ENCODE measurements around the gene GRAP2. TPM values are rescaled to one million over a fixed set of nuclear protein-coding genes. Genes with fewer than 3 reads are reported as not detected.

The GRAP2 gene
- total RNA-seq, 1 experiment from 2014 or later: not detected

DNA sequence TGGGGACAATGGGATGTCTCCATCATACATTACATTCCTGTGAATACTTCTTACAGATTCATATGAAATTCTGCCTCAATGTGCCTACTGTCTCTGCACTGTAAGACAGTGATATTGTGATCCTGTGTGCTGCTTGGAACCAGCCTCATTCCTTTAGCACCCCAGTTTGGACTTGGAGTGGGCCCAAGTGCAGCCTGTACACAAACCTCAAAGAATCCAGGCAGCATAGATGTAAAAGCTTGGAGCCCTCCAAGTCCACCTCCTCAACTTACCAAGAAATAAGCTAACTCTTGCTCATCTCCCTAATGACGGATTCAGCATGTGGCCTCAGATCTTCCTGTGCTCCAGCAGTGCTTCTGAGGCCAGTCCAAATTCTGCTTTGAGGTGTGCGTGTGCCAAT lies 24.4 kb downstream of the GRAP2 start:
- DNase-seq (ENCODE audit: low spot score): no peak

DNA sequence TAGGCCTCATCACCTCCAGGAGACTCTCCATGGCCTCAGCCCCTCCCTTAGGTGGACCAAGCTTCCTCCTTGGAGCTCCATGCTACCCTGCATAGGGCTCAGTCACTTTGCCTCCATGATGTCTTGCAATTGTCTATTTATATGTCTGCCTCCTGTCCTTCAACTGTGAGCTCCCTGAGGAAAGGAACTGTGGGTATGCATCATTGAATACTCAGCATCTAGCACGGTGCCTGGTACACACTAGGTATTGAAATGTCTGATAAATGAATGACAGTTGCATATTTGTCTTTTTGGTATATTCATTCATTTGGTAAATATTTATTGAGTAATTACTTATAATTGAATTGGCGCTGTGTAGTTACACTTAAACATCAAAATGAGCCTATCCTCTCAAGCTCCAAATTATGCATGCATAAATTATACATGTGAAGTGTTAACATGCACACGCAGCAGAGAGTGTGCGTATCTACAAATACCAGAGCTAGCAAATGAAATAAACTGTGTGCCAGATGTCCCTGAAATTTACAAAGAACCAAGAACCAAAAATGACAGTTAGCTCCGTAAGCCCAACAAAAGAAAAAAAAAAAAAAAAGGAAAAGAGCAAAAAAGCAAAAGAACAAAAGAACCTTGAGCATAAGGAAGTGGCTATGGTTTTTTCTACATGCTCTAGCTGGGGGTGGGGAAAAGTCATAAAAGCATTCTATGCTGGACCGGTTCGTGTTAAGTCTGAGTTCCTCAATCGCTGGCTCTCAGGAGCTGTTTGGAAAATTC lies 25.2 kb downstream of the GRAP2 start:
- no peak for DNase-seq (ENCODE audit: low spot score)

DNA sequence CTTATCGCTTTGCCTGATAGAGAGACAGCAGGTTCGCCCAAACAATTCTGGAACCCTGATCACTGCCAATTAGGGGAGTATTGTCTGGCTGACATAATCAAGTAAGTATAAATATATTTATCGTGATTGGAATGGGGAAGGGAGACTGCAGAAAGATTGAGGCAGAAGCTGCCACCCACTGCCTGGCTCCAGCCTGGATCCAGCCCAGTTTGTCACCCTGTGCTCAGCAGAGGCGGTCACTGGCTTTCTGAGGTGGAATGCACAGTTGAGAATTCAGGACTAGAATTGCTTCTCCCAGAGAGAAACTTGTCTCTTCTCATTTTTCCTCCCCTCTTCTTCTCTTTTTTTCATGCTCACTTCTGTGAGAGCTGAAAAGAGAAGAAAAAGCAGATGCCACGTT lies 25.9 kb downstream of the GRAP2 start:
- DNase-seq (ENCODE audit: low spot score): no peak

DNA sequence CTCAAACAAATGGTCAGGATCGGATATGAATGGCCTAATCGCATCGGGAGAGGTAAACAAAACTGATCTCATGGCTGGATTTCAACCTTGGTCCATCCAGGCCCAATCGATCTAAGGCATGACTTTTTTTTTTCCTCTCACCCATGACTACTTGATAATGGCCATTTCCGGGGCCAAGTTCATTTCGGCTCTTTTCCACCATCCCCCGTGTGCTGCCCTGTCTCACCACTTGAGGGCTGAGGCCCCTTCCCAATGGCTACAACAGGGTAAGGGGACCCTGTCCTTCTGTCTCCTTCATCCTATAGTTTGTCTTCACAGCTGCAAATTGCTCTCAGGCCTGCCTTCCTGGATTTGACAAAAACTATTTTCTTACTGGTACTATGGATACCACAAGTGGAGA lies 26.7 kb downstream of the GRAP2 start:
- DNase-seq (ENCODE audit: low spot score): no peak

DNA sequence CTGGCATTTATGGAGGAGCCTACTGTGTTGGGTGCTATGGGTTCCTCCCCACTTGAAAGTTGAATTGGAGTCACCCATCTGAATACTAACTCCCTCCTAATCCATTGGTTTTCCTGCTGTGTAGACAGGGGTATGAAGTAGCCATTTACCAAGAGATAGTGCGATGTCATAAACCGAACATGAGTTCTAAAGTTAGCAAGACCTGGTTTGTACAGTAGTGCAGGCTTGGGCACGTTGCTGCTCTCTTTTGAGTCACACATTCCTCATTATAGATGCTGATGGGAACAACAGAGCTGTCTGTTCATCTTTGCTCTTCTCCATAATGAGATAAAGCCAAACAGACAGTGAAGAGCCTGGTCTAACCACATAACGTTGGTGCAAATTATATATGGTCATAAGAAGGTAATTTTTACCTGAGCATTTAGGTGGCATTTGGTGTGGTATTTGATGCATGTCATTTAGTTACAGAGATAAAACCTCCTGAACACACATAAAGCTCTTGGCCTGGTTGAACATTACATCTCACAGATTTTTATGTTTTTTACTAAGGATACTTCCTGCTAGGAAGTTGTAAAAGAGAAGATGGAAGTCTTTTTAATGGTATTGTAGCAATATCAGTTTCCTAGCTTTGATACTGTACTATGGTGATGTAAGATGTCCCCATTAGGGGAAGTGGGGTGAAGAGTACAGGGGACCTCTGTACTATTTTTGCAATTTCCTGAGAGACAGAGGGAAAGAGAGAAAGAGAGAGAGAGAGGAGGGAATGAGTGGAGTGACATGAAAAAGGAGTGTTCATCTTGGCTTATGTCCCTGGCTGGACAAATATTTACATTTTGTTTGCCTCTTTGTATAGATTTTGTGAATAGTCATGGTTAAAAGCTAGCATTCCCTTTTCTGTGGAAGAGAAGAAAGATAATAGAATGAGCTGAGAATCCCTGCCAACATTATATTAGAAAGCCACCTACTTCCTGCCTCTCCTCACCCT lies 27.9 kb downstream of the GRAP2 start:
- DNase-seq (ENCODE audit: low spot score): no peak

DNA sequence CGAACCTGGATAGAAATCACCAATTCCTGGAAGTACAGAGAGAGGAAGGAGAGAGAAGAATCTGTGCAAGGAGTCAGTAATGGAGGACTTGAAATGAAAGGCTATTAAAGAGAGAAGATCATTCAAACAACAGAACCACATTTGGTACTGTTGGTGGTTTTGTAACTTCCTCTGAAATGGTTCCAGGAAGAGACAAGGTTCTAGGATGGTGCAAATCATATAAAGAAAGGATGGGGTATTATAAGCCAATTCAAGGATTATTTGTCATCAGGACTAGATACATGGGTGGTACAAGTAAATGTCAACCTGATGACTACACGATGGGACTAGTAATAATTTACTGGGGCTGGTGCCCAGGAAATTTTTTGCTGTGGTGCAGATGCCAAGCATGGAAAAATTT lies 30.4 kb downstream of the GRAP2 start:
- DNase-seq (ENCODE audit: low spot score): no peak

DNA sequence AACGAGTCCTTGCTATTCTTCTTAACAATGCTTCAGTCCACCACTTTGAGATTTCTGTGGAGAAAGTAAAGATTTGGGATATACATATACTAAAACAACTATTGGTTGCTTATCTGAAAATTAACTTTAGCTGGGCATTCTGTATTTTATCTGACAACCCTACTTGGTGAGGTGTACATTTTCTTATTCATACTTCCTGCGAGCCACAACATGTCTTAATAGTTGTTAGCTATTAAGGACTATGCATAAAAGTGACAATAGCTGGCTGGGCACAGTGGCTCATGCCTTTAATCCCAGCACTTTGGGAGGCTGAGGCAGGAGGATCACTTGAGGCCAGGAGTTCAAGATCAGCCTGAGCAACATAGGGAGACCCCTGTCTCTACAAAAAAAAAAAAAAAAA lies 31.3 kb downstream of the GRAP2 start:
- no peak for DNase-seq (ENCODE audit: low spot score)

DNA sequence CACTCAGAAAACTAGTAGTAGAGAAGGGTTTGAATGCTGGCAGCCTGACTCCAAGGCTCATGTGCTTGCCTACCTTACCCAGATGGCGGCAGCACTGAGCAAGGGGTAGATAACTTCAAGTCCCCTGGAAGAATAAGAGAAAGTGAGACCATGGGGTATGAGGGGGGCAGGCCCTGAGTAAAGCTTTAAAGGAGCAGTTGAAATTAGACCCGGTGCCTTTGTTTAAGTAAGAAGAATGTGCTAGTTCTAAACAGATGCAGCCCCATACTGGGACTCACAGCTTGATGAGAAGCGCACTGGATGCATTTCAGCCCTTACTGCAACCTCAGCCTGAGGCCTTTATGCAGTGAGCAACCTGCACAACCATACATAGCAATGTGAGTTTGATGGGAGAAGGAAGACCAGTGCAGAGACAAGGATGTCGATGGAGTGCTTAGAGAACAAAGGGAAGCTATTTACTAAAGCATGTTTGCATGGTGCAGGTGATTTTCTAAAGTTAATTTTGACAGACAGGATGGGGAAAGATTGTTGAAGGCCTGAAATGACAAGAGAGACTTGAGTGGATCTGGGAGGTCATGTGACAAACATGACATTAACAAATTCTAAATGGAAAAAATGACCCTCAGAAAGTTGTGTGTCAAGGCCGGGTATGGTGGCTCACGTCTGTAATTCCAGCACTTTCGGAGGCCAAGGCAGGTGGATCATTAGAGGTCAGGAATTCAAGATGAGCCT lies 32.2 kb downstream of the GRAP2 start:
- DNase-seq (ENCODE audit: low spot score): no peak

DNA sequence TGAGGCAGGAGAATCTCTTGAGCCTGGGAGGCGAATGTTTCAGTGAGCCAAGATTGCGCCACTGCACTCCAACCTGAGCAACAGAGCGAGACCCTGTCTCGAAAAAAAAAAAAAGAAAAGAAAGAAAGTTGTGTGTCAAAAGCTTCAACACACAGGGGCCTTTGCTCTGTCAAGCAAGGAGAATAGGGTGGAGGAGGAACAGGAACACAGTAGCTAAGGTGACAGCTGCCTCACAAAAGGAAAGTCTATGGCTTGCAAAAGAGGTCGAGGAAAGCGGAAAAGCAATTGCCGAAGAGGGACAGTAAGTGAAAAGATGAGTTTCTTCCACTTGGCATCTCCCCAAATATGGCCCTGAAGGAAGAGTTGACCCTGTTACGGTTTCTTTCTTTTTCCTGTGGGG lies 32.9 kb downstream of the GRAP2 start:
- DNase-seq (ENCODE audit: low spot score): no peak

DNA sequence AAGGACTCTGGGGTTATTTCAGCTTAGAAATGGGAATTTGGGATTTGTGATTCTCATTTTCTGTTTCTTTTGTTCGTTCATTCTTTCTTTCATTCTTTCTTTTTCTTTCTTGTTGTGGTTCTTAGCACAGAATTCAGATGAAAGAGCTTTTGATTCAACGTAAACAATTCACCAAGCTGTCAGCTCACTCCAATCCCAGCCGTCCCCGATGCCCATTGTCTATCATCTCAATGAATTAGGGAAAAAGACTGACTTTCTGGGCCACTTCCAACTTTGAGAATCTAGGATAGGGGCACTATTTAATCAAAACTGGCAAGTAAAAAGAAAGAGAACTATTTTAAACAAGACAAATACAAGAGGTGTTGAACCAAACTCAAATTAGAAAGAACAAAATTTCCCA lies 34.2 kb downstream of the GRAP2 start:
- no peak for DNase-seq (ENCODE audit: low spot score)

DNA sequence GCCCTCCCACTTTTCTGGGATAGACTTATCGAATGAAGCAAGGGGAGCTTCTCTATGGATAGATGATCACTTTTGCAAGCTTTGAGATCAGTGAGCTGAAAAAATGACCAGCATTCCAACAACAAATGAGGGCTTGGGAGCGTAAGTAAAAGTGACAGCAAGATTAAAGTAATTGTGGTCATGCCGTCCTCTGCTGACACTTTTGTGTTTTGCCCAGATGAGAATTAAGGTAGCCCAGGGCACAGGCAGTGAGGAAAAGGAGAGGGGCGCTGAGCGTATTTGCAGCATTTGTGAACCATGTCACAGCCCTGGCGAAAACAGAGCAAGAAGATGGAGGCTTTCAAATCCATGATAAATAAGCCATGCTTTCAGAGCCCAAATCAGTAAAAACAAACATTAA lies 34.7 kb downstream of the GRAP2 start:
- DNase-seq (ENCODE audit: low spot score): no peak

DNA sequence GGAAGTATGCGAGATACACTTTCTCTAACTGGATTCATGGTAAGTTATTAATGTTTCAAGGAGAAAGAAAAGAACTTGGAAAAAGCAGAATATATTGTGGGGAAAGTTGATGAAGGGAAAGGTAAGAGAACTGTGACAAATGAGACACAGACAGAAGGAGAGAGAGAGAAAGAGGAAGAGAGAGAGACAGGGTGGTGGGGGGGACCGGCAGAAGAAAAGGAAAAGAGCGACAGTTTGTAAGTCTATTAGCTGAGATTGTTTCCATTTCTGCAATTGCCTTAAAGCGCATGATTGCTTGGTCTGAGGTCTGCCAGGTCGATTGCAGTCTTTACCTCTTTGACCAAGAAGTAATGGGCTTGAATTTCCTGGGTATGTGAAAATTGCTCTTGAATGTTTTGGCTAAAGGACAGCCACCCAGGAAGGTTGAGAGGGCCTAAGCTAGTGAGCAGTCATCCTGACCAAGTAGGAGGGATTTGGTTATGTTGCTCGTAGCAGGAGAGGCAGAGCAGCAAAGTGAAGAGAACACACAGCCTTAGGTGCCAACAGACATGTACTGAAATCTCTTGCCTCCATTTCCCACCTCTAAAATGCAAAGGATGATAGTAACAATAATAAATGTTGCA lies 35.8 kb downstream of the GRAP2 start:
- no peak for DNase-seq (ENCODE audit: low spot score)

DNA sequence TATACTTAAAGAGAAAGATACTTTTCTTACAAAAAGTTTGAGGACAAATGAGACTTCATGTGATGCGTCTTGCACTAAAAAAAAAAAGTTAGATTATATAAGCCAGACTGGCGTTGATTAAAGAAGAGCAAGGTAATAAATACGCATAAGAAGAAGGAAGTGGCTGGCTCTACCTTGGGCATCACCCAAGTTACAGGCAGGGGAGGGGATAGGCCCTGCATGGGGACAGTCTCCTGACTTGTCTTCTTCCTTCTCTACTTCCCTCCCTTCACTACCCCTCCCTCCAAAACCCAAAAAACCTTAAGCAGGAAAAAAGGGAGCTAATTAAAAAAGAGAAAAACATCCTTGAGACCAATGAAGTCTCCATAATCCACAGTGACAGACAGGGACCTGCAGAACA lies 37.0 kb downstream of the GRAP2 start:
- DNase-seq (ENCODE audit: low spot score): no peak

DNA sequence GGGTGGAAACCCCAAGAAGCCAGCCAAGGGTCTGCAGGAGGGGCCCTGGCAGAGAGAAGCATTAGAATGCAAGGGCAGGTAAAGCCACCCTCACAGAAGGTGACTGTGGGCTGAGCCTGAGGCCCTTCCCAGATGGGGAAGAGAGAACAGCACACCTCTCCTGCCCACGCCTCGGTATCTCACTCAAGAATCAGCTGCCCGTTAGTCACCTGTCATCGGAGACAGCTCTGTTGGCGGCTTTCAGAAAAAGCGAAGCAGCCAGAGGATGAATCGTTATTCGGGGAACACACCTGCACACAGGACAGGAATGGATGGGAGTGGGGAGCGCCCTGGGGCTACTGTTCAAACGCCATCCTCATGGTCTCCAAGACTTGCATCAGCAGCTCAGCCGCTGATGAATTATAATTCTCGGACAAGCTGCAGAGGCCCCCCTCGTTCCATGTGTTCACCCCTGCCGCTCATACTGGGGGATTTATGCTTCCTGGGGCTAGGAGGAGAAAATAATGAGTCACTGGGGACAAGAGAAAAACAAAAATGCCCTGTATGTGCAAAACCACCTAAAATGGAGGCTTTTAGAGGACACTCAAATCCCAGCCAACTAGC lies 37.7 kb downstream of the GRAP2 start:
- DNase-seq (ENCODE audit: low spot score): no peak

DNA sequence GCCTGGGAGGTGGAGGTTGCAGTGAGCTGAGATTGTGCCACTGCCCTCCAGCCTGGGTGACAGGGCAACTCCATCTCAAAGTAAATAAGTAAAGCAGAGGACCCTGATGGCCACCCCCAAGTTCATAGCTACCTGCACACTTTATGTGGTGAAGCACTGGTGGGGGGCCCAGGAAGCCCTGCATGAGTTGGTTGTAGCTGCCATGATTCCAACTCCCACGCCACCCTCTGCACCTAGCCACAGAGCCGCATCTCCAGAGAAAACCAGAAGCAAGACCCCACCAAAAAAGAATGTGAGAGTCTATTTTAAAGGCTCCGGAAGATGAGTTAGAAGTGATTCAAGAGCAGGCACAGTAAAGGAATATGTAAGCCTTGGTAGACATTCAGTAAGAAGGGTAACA lies 38.9 kb downstream of the GRAP2 start:
- DNase-seq (ENCODE audit: low spot score): no peak

DNA sequence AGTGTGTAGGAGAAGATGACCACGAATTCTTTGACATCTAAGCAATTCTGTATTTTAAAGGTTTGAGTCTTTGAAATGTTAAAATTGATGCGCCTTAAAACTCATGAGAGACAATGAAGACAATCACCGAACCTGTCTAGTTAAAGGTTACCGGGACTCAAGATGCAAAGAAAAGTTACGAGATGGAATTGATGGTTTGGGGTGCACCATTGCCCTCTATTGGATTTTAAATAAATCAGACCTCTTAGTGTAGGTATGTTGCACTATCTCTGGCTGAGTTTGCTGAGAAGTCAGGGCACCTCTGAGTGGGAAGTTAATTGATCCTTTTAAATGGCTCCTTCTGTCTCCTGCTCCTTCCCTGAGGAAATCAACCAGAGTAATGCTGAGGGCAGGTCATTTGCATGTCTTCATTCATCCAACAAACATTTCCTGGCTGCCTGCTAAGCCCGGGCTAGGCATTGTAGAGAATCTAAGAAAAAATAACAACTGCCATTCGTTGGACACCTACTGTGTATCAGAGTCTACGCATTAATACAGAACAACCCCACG lies 39.9 kb downstream of the GRAP2 start:
- DNase-seq (ENCODE audit: low spot score): no peak

DNA sequence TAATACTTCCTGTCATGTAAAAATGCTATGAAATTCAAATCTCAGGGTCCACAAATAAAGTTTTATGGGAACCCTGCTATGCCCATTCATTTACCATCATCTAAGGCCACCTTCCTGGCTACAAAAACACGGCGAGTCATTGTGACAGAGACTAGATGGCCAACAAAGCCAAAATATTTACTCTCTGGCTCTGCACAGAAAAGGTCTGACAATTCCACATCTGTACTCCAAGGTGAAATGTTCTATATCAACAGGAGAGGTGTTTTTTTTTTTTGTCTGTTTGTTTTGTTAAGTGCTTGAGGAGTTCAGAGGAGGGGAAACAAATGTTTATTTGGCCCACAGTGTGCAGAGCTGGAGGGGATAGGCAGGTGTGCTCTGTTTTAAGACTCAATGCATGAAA lies 40.7 kb downstream of the GRAP2 start:
- DNase-seq (ENCODE audit: low spot score): no peak

DNA sequence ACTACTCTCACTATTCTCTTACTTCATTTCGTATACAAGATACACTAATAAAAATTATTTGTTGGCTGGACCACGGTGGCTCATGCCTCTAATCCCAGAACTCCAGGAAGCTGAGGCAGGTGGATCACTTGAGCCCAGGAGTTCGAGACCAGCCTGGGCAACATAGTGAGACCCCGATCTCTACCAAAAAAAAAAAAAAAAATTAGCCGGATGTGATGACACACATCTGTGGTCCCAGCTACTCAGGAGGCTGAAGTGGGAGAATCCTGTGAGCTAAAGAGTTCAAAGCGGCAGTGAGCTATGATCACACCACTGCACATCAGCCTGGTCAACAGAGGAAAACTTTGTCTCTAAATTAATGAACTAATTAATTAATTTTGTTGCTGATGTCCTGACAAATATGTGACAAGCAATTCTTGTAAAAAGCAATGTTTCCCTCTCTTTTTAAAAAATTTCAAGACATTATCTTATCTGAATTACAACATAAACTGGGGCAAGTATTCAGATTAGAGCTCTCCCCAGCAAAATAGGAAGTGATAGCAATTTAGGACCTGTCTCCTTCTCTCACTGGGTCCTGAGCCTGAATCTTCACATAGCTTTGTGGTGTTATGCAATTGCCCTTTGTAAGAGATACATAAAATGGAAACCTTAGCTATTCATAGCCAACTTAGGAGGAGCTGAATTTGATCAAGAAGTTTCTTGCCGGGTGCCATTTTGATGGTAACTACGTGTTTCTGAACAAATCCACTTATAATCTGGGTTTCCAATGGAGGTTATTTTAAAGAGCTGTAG lies 41.8 kb downstream of the GRAP2 start:
- DNase-seq (ENCODE audit: low spot score): no peak

DNA sequence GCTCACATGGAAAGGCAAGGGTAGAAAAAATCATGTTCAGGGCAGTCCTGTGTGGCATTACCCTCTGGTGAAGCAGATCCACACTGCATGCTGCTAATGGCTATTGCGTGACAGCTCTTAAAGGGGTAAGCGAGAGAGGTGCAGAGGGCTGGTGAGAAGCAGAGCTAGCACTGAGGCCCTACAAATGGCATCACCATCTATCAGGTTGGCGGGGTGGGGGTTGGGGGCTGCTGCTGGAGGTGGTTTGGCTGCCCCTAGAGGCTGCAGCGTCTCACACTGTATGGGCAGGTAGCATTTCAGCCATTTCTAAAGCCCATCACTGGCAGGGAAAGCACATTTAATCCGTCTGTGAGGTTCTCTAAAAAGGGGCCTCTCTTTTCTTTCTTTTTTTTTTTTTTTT lies 42.5 kb downstream of the GRAP2 start:
- DNase-seq (ENCODE audit: low spot score): no peak

All from A172 (cell line).